Esophagus (tissue), 2 donors: ENCODE measurements around the gene EML3. TPM values are rescaled to one million over a fixed set of nuclear protein-coding genes. Genes with fewer than 3 reads are reported as not detected.

Source experiments
- H3K27ac ChIP-seq, 2 donors: one replicate each; pipeline ENCODE4 v1.5.1; 2013; ENCODE audit warnings: low read depth in 2 of 2, mild to moderate bottlenecking in 2 of 2, inconsistent platforms in 1 of 2, low read length in 1 of 2, moderate library complexity in 1 of 2
- H3K27me3 ChIP-seq, 2 donors: one replicate each; pipeline ENCODE4 v1.6.1; 2013; ENCODE audit warnings: low read length in 2 of 2, control low read depth in 1 of 2, mild to moderate bottlenecking in 1 of 2; ENCODE audit not compliant: insufficient read depth in 2 of 2, control insufficient read depth in 1 of 2
- H3K36me3 ChIP-seq, 2 donors: one replicate each; pipeline ENCODE4 v1.6.1; 2013; ENCODE audit warnings: low read length in 1 of 2; ENCODE audit not compliant: control insufficient read depth in 2 of 2, insufficient read depth in 2 of 2
- H3K4me1 ChIP-seq, 2 donors: one replicate each; pipeline ENCODE4 v1.6.1; 2013; ENCODE audit warnings: low read length in 1 of 2; ENCODE audit not compliant: control insufficient read depth in 2 of 2, insufficient read depth in 2 of 2
- H3K4me3 ChIP-seq, 2 donors: one replicate each; pipeline ENCODE4 v1.5.1; 2013; ENCODE audit warnings: low read length in 2 of 2, mild to moderate bottlenecking in 2 of 2, low read depth in 1 of 2, moderate library complexity in 1 of 2
- H3K9me3 ChIP-seq, 2 donors: one replicate each; pipeline ENCODE4 v1.6.1; 2013; ENCODE audit warnings: mild to moderate bottlenecking in 2 of 2, low read depth in 1 of 2, low read length in 1 of 2, moderate library complexity in 1 of 2; ENCODE audit not compliant: control insufficient read depth in 2 of 2, insufficient read depth in 1 of 2
- WGBS, 2 donors: extraction: QIAGEN DNeasy Blood & Tissue Kit; methylation state at CpG; one replicate each; pipeline ENCODE4 v1.1.7; 2013; 5-methylcytosine and 5-hydroxymethylcytosine counted together
- polyA plus RNA-seq, 2 donors: library from polyadenylated mRNA; stranded (reverse); fragments of 200-250 nt; gene quantifications; one replicate each; pipeline ENCODE4 v1.2.3, GENCODE V29; 2013
- donor health status: healthy with polysubstance abuse.
- donor health status: Bipolar disorder and iron deficiency.

Gene EML3
- polyA plus RNA-seq, 2 donors: 79.0 to 107 TPM

GRCh38 chr11:62648185-62648966, 35.8 kb upstream of the EML3 start:
- Histone ChIP-seq H3K4me1 (peaks cover 0 to 11% of the 10 kb centered on the region in 2 donors), H3K27ac (no peak overlapping the region), H3K9me3 (no peaks in the 10 kb centered on the region), H3K36me3 (peaks cover 10 to 25% of the 10 kb centered on the region in 2 donors), H3K4me3 (no peak overlapping the region), H3K27me3 (no peaks in the 10 kb centered on the region)
- 90 to 91% methylated on average over 24 of the region's 24 CpGs for WGBS, 2 donors

GRCh38 chr11:62647609-62648005, 35.0 kb upstream of the EML3 start:
- Histone ChIP-seq H3K9me3 (no peaks in the 10 kb centered on the region), H3K4me1 (peaks cover 0 to 11% of the 10 kb centered on the region in 2 donors), H3K27me3 (no peaks in the 10 kb centered on the region), H3K36me3 (peaks cover 10 to 25% of the 10 kb centered on the region in 2 donors), H3K27ac (no peak overlapping the region), H3K4me3 (no peak overlapping the region)
- WGBS, 2 donors: 82 to 87% methylated on average over 6 of the region's 6 CpGs

GRCh38 chr11:62646825-62647608, 34.4 kb upstream of the EML3 start:
- Histone ChIP-seq H3K4me3 (no peak overlapping the region), H3K27ac (peak overlapping the region; percentile 74), H3K9me3 (no peaks in the 10 kb centered on the region), H3K4me1 (peaks cover 0 to 11% of the 10 kb centered on the region in 2 donors), H3K27me3 (no peaks in the 10 kb centered on the region), H3K36me3 (peaks cover 10 to 25% of the 10 kb centered on the region in 2 donors)
- WGBS, 2 donors: 60% methylated on average over 32 of the region's 32 CpGs

- peak within 1 kb of the TSS; percentile 82 to 85 for H3K4me3 ChIP-seq
- H3K4me1 ChIP-seq: peaks cover 0 to 11% of the 10 kb centered on the region in 2 donors
- H3K27me3 ChIP-seq: no peaks in the 10 kb centered on the region
- peak within 1 kb of the TSS; percentile 90 to 94 for H3K27ac ChIP-seq
- peaks cover 10 to 25% of the 10 kb centered on the region in 2 donors for H3K36me3 ChIP-seq
- no peaks in the 10 kb centered on the region for H3K9me3 ChIP-seq
- WGBS, 2 donors: 0% methylated on average over 67 to 73 of the region's 73 CpGs
Measured at GRCh38 chr11:62645946-62646824, 33.6 kb upstream of the EML3 start, which contains the start of gene GANAB. TSS of gene GANAB (minus strand) at chr11:62646613. CDS start at chr11:62646599, 14 bp downstream.

- 12 to 13% methylated on average over 11 of the region's 11 CpGs for WGBS, 2 donors
- H3K36me3 ChIP-seq: peaks cover 10 to 25% of the 10 kb centered on the region in 2 donors
- peak overlapping the region; percentile 82 to 85 for H3K4me3 ChIP-seq
- no peaks in the 10 kb centered on the region for H3K27me3 ChIP-seq
- H3K4me1 ChIP-seq: peaks cover 0 to 11% of the 10 kb centered on the region in 2 donors
- no peaks in the 10 kb centered on the region for H3K9me3 ChIP-seq
- peak overlapping the region in 1 of 2 donors; percentile 94 for H3K27ac ChIP-seq
Measured at GRCh38 chr11:62645671-62645945, 33.0 kb upstream of the EML3 start.

GRCh38 chr11:62644220-62644619, 31.6 kb upstream of the EML3 start:
- Histone ChIP-seq H3K27me3 (no peaks in the 10 kb centered on the region), H3K36me3 (peaks cover 10 to 20% of the 10 kb centered on the region in 2 donors), H3K9me3 (no peaks in the 10 kb centered on the region), H3K27ac (no peak overlapping the region), H3K4me1 (peaks cover 0 to 11% of the 10 kb centered on the region in 2 donors), H3K4me3 (no peak overlapping the region)
- 84% methylated on average over 8 of the region's 8 CpGs for WGBS, 2 donors

- Histone ChIP-seq H3K9me3 (peaks cover 0 to 2% of the 10 kb centered on the region in 2 donors), H3K4me3 (no peak overlapping the region), H3K27me3 (no peaks in the 10 kb centered on the region), H3K27ac (peak overlapping the region in 1 of 2 donors; percentile 17), H3K4me1 (no peaks in the 10 kb centered on the region), H3K36me3 (peaks cover 43 to 56% of the 10 kb centered on the region in 2 donors)
- 79 to 84% methylated on average over 6 of the region's 6 CpGs for WGBS, 2 donors
Measured at GRCh38 chr11:62632492-62632891, 19.9 kb upstream of the EML3 start.

- Histone ChIP-seq H3K4me1 (no peaks in the 10 kb centered on the region), H3K36me3 (peaks cover 50 to 57% of the 10 kb centered on the region in 2 donors), H3K27ac (no peak overlapping the region), H3K27me3 (no peaks in the 10 kb centered on the region), H3K9me3 (peaks cover 0 to 2% of the 10 kb centered on the region in 2 donors), H3K4me3 (no peak overlapping the region)
- WGBS, 2 donors: 84 to 91% methylated on average over 3 of the region's 3 CpGs
Measured at GRCh38 chr11:62627713-62628112, 15.1 kb upstream of the EML3 start.

- 80 to 82% methylated on average over 7 of the region's 7 CpGs for WGBS, 2 donors
- Histone ChIP-seq H3K4me3 (no peak overlapping the region), H3K9me3 (no peaks in the 10 kb centered on the region), H3K4me1 (peaks cover 0 to 5% of the 10 kb centered on the region in 2 donors), H3K27me3 (no peaks in the 10 kb centered on the region), H3K36me3 (peaks cover 17 to 21% of the 10 kb centered on the region in 2 donors), H3K27ac (peak overlapping the region; percentile 92 to 98)
Measured at GRCh38 chr11:62622476-62623089, 10.0 kb upstream of the EML3 start.
